ENCODE results near the gene ZNF768. TPM values are rescaled to one million over a fixed set of nuclear protein-coding genes. Genes with fewer than 3 reads are reported as not detected.

The ZNF768 gene
- total RNA-seq, 1 experiment from 2014 or later, result 48.8 TPM

GRCh38 chr16:30557707-30557956, 31.3 kb upstream of the ZNF768 start:
- intact Hi-C loops (cut with micrococcal nuclease), result no loop called here
- Histone ChIP-seq H3K9me2 (ENCODE audit: insufficient read depth) (no peaks in the 10 kb centered on the region), H3K4me2 (ENCODE audit: low read length) (peak overlapping the region; percentile 93), H3K79me2 (ENCODE audit: insufficient read depth, low read length) (peaks cover 14% of the 10 kb centered on the region; the same call in 1 of the 2 replicates), H3K36me3 (ENCODE audit: control insufficient read depth in 1 of 2, insufficient read depth in 2 of 2, low read length in 2 of 2) (peaks cover 4% of the 10 kb centered on the region in 2 experiments; a peak in 2 of 4 replicates), H3K4me3 (replicated peaks in 1 of 2; ENCODE audit: low read depth in 1 of 2, low read length in 2 of 2) (peak overlapping the region; percentile 79 to 94), H3K27ac (ENCODE audit: low read depth, low read length) (peak overlapping the region; percentile 85), H4K20me1 (ENCODE audit: insufficient read depth) (no peaks in the 10 kb centered on the region), H3K27me3 (ENCODE audit: insufficient read depth, low read length) (no peaks in the 10 kb centered on the region), H3K4me1 (ENCODE audit: control insufficient read depth in 1 of 2, insufficient read depth in 2 of 2, low read length in 2 of 2) (peaks cover 10 to 21% of the 10 kb centered on the region in 2 experiments), H2AFZ (ENCODE audit: low read depth, low read length, poor library complexity, severe bottlenecking) (no peak overlapping the region), H3K9ac (ENCODE audit: low read length) (peak overlapping the region; percentile 93), H3K9me3 (ENCODE audit: control insufficient read depth in 1 of 2, insufficient read depth in 1 of 2, low read depth in 1 of 2, low read length in 2 of 2) (no peaks in the 10 kb centered on the region)
- ChIA-PET CTCF (interaction anchor here (0.7 to 1.3 kb wide), 2 partner anchors 22 to 128 kb away, joined by 3 to 4 read pairs; partner anchors contain the start of gene DCTPP1), POLR2A (interaction anchor here (1.9 to 2.4 kb wide), 3 partner anchors 14 to 128 kb away, joined by 3 to 21 read pairs (median 20); partner anchors contain the start of genes DCTPP1, ZNF688 and ZNF747), RAD21 (ENCODE audit: low non-redundant PET in 1 of 2, low total read pairs in 2 of 2, uncharacterized antibody in 2 of 2, unreplicated experiment in 2 of 2) (interaction anchor here in 1 of 2 experiments (1.2 kb wide), 1 partner anchor 23 kb away, joined by 4 read pairs; the partner anchor contains the start of gene ZNF747)
- TF ChIP-seq EZH2phosphoT487 (IDR thresholded peaks at IDR 0.05; ENCODE audit: borderline replicate concordance) (no peak), ATF3 (IDR thresholded peaks at IDR 0.05) (no peak), RAD21 (IDR thresholded peaks at IDR 0.05; ENCODE audit: low read depth) (no peak), SIN3A (IDR thresholded peaks at IDR 0.05; ENCODE audit: low read depth) (no peak), CTCF (IDR thresholded peaks at IDR 0.05 in 2 of 3, conservative IDR thresholded peaks at IDR 0.05 in 1 of 3; ENCODE audit: borderline replicate concordance in 1 of 3, insufficient read depth in 1 of 3, low read depth in 2 of 3, low read length in 2 of 3) (no peak), REST (IDR thresholded peaks at IDR 0.05; ENCODE audit: low read depth) (no peak), POLR2AphosphoS5 (IDR thresholded peaks at IDR 0.05; ENCODE audit: low read depth, low read length) (no peak), TCF7L2 (IDR thresholded peaks at IDR 0.05; ENCODE audit: borderline replicate concordance, extremely low read depth, insufficient read depth, insufficient read length) (no peak), EZH2 (IDR thresholded peaks at IDR 0.05) (no peak), ELF1 (IDR thresholded peaks at IDR 0.05; ENCODE audit: borderline replicate concordance, low read depth) (no peak), FOSL1 (IDR thresholded peaks at IDR 0.05; ENCODE audit: low read depth) (no peak)
- DNase-seq (ENCODE audit: low read depth, low spot score) (no peak), ATAC-seq (peak; percentile 4; the same call in 1 of the 2 replicates)
- BruUV-seq (replicated peaks), result no TSS peak
